Mesodermal cell (in vitro differentiated cells): ENCODE data around the gene FBLN7.

Experiments
- H3K27ac ChIP-seq: 2 replicates; pipeline ENCODE4 v1.7.0; 2013; ENCODE audit warnings: mild to moderate bottlenecking, low read depth, low read length, moderate library complexity; ENCODE audit not compliant: severe bottlenecking
- H3K36me3 ChIP-seq: 2 replicates; pipeline ENCODE4 v1.7.1; 2013; ENCODE audit warnings: mild to moderate bottlenecking, low read length, moderate library complexity; ENCODE audit not compliant: control insufficient read depth, insufficient read depth
- H3K4me1 ChIP-seq: one replicate; pipeline ENCODE4 v1.7.1; 2013; ENCODE audit warnings: mild to moderate bottlenecking, low read length; ENCODE audit not compliant: insufficient read depth, control insufficient read depth, poor library complexity, severe bottlenecking
- H3K4me3 ChIP-seq: 2 replicates; pipeline ENCODE4 v1.7.0; 2013; ENCODE audit warnings: low read length, control low read depth, mild to moderate bottlenecking; ENCODE audit not compliant: insufficient read depth, poor library complexity, severe bottlenecking; ENCODE audit errors: extremely low read depth
- H3K9me3 ChIP-seq: 2 replicates; pipeline ENCODE4 v1.7.1; 2013; ENCODE audit warnings: mild to moderate bottlenecking, low read length, moderate library complexity; ENCODE audit not compliant: control insufficient read depth
- WGBS, 2 experiments: methylation state at CpG; one replicate each; pipeline ENCODE4 v1.1.5; 2013; ENCODE audit warnings: missing lambda C conversion rate in 2 of 2; ENCODE audit not compliant: insufficient coverage in 2 of 2; 5-methylcytosine and 5-hydroxymethylcytosine counted together

FBLN7 gene

GRCh38 chr2:112140899-112141625 is 2.9 kb downstream of the FBLN7 start:
- H3K4me1 ChIP-seq: no peaks in the 10 kb centered on the region
- H3K9me3 ChIP-seq: no peaks in the 10 kb centered on the region
- 77 to 91% methylated on average over 16 to 17 of the region's 20 CpGs for WGBS, 2 experiments
- H3K36me3 ChIP-seq: no peaks in the 10 kb centered on the region
- H3K27ac ChIP-seq: no peak overlapping the region
- no peak overlapping the region for H3K4me3 ChIP-seq

- no peaks in the 10 kb centered on the region for H3K4me1 ChIP-seq
- H3K27ac ChIP-seq: no peak overlapping the region
- H3K9me3 ChIP-seq: no peaks in the 10 kb centered on the region
- H3K36me3 ChIP-seq: no peaks in the 10 kb centered on the region
- 86 to 89% methylated on average over 5 to 6 of the region's 7 CpGs for WGBS, 2 experiments
- no peak overlapping the region for H3K4me3 ChIP-seq
Observed at GRCh38 chr2:112141626-112142007, 3.4 kb downstream of the FBLN7 start.

- Histone ChIP-seq H3K4me1 (no peaks in the 10 kb centered on the region), H3K4me3 (no peak overlapping the region), H3K27ac (no peak overlapping the region), H3K36me3 (no peaks in the 10 kb centered on the region), H3K9me3 (no peaks in the 10 kb centered on the region)
- 81 to 84% methylated on average over 7 of the region's 8 CpGs for WGBS, 2 experiments
Observed at GRCh38 chr2:112142525-112143078, 4.4 kb downstream of the FBLN7 start.

GRCh38 chr2:112143150-112143549 is 5.0 kb downstream of the FBLN7 start:
- Histone ChIP-seq H3K4me3 (no peak overlapping the region), H3K36me3 (no peaks in the 10 kb centered on the region), H3K4me1 (no peaks in the 10 kb centered on the region), H3K27ac (no peak overlapping the region), H3K9me3 (no peaks in the 10 kb centered on the region)
- 63 to 90% methylated on average over 2 to 4 of the region's 5 CpGs for WGBS, 2 experiments

- no peaks in the 10 kb centered on the region for H3K9me3 ChIP-seq
- no peak overlapping the region for H3K4me3 ChIP-seq
- WGBS, 2 experiments: 77 to 100% methylated on average over 1 to 4 of the region's 6 CpGs
- H3K27ac ChIP-seq: no peak overlapping the region
- H3K36me3 ChIP-seq: no peaks in the 10 kb centered on the region
- H3K4me1 ChIP-seq: peaks cover 4% of the 10 kb centered on the region
Observed at GRCh38 chr2:112144966-112145365, 6.8 kb downstream of the FBLN7 start.

GRCh38 chr2:112147382-112148168 is 9.4 kb downstream of the FBLN7 start:
- H3K36me3 ChIP-seq: no peaks in the 10 kb centered on the region
- H3K27ac ChIP-seq: no peak overlapping the region
- peaks cover 15% of the 10 kb centered on the region for H3K4me1 ChIP-seq
- H3K4me3 ChIP-seq: no peak overlapping the region
- H3K9me3 ChIP-seq: no peaks in the 10 kb centered on the region
- WGBS, 2 experiments: 91 to 93% methylated on average over 9 to 11 of the region's 17 CpGs

GRCh38 chr2:112148477-112148876 is 10.3 kb downstream of the FBLN7 start:
- H3K36me3 ChIP-seq: no peaks in the 10 kb centered on the region
- peaks cover 15% of the 10 kb centered on the region for H3K4me1 ChIP-seq
- H3K4me3 ChIP-seq: no peak overlapping the region
- H3K27ac ChIP-seq: no peak overlapping the region
- WGBS, 2 experiments: 100% methylated on average over 1 to 2 of the region's 2 CpGs
- no peaks in the 10 kb centered on the region for H3K9me3 ChIP-seq

GRCh38 chr2:112149194-112149593 is 11.0 kb downstream of the FBLN7 start:
- WGBS, 2 experiments: 90 to 92% methylated on average over 5 of the region's 5 CpGs
- Histone ChIP-seq H3K27ac (no peak overlapping the region), H3K4me1 (peaks cover 15% of the 10 kb centered on the region), H3K9me3 (no peaks in the 10 kb centered on the region), H3K4me3 (no peak overlapping the region), H3K36me3 (no peaks in the 10 kb centered on the region)

- no peak overlapping the region for H3K4me3 ChIP-seq
- H3K9me3 ChIP-seq: no peaks in the 10 kb centered on the region
- H3K36me3 ChIP-seq: no peaks in the 10 kb centered on the region
- peak overlapping the region; percentile 88 for H3K27ac ChIP-seq
- 74 to 88% methylated on average over 4 to 6 of the region's 7 CpGs for WGBS, 2 experiments
- H3K4me1 ChIP-seq: peaks cover 15% of the 10 kb centered on the region
Observed at GRCh38 chr2:112149866-112150435, 11.8 kb downstream of the FBLN7 start.

GRCh38 chr2:112150447-112150846 is 12.3 kb downstream of the FBLN7 start:
- Histone ChIP-seq H3K27ac (peak overlapping the region; percentile 88), H3K4me1 (peaks cover 15% of the 10 kb centered on the region), H3K36me3 (no peaks in the 10 kb centered on the region), H3K4me3 (no peak overlapping the region), H3K9me3 (no peaks in the 10 kb centered on the region)
- 55 to 78% methylated on average over 4 to 5 of the region's 5 CpGs for WGBS, 2 experiments
